ENCODE measurements around the gene DCTN3. TPM values are rescaled to one million over a fixed set of nuclear protein-coding genes. Genes with fewer than 3 reads are reported as not detected.
A peak's percentile ranks its signal among the peaks of the same experiment; 100 is the strongest.

Gene DCTN3
- total and polyA plus RNA-seq, 10 of the 15 experiments (the other 5 are each of a cell fraction or from before 2014, with no cell fraction given), result 19.0 to 120 (median 71.8) TPM

- 0% methylated on average over 3 of the region's 3 CpGs for WGBS (ENCODE audit: insufficient coverage, insufficient replicate concordance, low lambda C conversion rate, missing lambda C conversion rate)
- TF ChIP-seq FOS (IDR thresholded peaks at IDR 0.05; ENCODE audit: borderline replicate concordance, extremely low read depth, insufficient read length), result no peak
- no peak for TF ChIP-seq PML (IDR thresholded peaks at IDR 0.05; ENCODE audit: low read length)
- no peak for TF ChIP-seq SMARCA5 (IDR thresholded peaks at IDR 0.05)
- TF ChIP-seq, protein P1, sequence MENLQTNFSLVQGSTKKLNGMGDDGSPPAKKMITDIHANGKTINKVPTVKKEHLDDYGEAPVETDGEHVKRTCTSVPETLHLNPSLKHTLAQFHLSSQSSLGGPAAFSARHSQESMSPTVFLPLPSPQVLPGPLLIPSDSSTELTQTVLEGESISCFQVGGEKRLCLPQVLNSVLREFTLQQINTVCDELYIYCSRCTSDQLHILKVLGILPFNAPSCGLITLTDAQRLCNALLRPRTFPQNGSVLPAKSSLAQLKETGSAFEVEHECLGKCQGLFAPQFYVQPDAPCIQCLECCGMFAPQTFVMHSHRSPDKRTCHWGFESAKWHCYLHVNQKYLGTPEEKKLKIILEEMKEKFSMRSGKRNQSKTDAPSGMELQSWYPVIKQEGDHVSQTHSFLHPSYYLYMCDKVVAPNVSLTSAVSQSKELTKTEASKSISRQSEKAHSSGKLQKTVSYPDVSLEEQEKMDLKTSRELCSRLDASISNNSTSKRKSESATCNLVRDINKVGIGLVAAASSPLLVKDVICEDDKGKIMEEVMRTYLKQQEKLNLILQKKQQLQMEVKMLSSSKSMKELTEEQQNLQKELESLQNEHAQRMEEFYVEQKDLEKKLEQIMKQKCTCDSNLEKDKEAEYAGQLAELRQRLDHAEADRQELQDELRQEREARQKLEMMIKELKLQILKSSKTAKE (IDR thresholded peaks at IDR 0.05; ENCODE audit: low read depth, poor library complexity, severe bottlenecking), result no peak
- no peak for TF ChIP-seq RFX5 (IDR thresholded peaks at IDR 0.05; ENCODE audit: low read depth, low read length)
- TF ChIP-seq CHD2 (IDR thresholded peaks at IDR 0.05; ENCODE audit: borderline replicate concordance, low read depth, low read length), result no peak
- no peak for TF ChIP-seq TCF7 (IDR thresholded peaks at IDR 0.05; ENCODE audit: borderline replicate concordance)
- peak; percentile 80 for TF ChIP-seq RAD21 (IDR thresholded peaks at IDR 0.05; ENCODE audit: insufficient read depth, low read depth, low read length)
- TF ChIP-seq, protein P2, sequence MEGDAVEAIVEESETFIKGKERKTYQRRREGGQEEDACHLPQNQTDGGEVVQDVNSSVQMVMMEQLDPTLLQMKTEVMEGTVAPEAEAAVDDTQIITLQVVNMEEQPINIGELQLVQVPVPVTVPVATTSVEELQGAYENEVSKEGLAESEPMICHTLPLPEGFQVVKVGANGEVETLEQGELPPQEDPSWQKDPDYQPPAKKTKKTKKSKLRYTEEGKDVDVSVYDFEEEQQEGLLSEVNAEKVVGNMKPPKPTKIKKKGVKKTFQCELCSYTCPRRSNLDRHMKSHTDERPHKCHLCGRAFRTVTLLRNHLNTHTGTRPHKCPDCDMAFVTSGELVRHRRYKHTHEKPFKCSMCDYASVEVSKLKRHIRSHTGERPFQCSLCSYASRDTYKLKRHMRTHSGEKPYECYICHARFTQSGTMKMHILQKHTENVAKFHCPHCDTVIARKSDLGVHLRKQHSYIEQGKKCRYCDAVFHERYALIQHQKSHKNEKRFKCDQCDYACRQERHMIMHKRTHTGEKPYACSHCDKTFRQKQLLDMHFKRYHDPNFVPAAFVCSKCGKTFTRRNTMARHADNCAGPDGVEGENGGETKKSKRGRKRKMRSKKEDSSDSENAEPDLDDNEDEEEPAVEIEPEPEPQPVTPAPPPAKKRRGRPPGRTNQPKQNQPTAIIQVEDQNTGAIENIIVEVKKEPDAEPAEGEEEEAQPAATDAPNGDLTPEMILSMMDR (IDR thresholded peaks at IDR 0.05 in 2 of 3, conservative IDR thresholded peaks at IDR 0.05 in 1 of 3; ENCODE audit: control insufficient read depth in 2 of 3, extremely low read depth in 1 of 3, insufficient read depth in 1 of 3, low read depth in 3 of 3, low read length in 3 of 3), result peak; percentile 79 to 93 (median 86); a peak in 5 of 6 replicates
- TF ChIP-seq TBL1XR1 (IDR thresholded peaks at IDR 0.05; ENCODE audit: low read depth, low read length), result no peak
- no peak for TF ChIP-seq YY1 (IDR thresholded peaks at IDR 0.05; ENCODE audit: low read depth, low read length)
- TF ChIP-seq RUNX3 (IDR thresholded peaks at IDR 0.05; ENCODE audit: low read length), result peak; percentile 60
- TF ChIP-seq MXI1 (IDR thresholded peaks at IDR 0.05; ENCODE audit: low read depth, low read length), result no peak
- peak; percentile 48; the same call in 1 of the 2 replicates for TF ChIP-seq ZNF384 (IDR thresholded peaks at IDR 0.05; ENCODE audit: borderline replicate concordance, low read depth, low read length)
- no peak for TF ChIP-seq HDAC6 (IDR thresholded peaks at IDR 0.05; ENCODE audit: unreplicated experiment)
- TF ChIP-seq EP300 (IDR thresholded peaks at IDR 0.05; ENCODE audit: borderline replicate concordance in 1 of 2, control insufficient read depth in 1 of 2, low read depth in 2 of 2, low read length in 2 of 2), result no peak
Measured at GRCh38 chr9:34633851-34634550, 13.7 kb upstream of the DCTN3 start.

More at GRCh38 chr9:34633851-34634550, 13.7 kb upstream of the DCTN3 start:
- SMC1A ChIA-PET (ENCODE audit: uncharacterized antibody, unreplicated experiment), result interaction anchor here (0.7 to 2.6 kb wide), 15 partner anchors 8 to 257 kb away, joined by 3 to 13 read pairs (median 4); partner anchors contain the start of genes DCTN3, GALT, MYORG and RPP25L
- Histone ChIP-seq H2AFZ (ENCODE audit: control insufficient read depth, low read depth, low read length) (no peak overlapping the region), H3K27ac (ENCODE audit: control insufficient read depth, insufficient read depth) (no peak overlapping the region), H4K20me1 (ENCODE audit: control insufficient read depth, insufficient read depth) (no peaks in the 10 kb centered on the region; the same call in none of the 2 replicates), H3K4me1 (ENCODE audit: control insufficient read depth, insufficient read depth, low read length) (peaks cover 4% of the 10 kb centered on the region), H3K4me2 (ENCODE audit: control insufficient read depth, insufficient read depth) (no peak overlapping the region), H3K9ac (ENCODE audit: control insufficient read depth, insufficient read depth, low read length) (no peak overlapping the region), H3K4me3 (no peak overlapping the region), H3K36me3 (ENCODE audit: control insufficient read depth in 2 of 2, insufficient read depth in 2 of 2, low read length in 1 of 2) (peaks cover 2 to 6% of the 10 kb centered on the region in 2 experiments; a peak in 3 of 4 replicates), H3K27me3 (replicated peaks in 1 of 2; ENCODE audit: control insufficient read depth in 2 of 2, insufficient read depth in 2 of 2, low read length in 1 of 2) (peaks cover 6 to 8% of the 10 kb centered on the region in 2 experiments; a peak in 3 of 4 replicates), H3K79me2 (ENCODE audit: control insufficient read depth, insufficient read depth, low read length) (peaks cover 15% of the 10 kb centered on the region), H3K9me3 (replicated peaks; ENCODE audit: control insufficient read depth, insufficient read depth, low read length) (no peaks in the 10 kb centered on the region)
- CTCF ChIA-PET, result interaction anchor here (0.5 to 8.3 kb wide), 33 partner anchors 9 to 855 kb away, joined by 3 to 118 read pairs (median 4); partner anchors contain the start of genes DCTN3, GALT and RPP25L
- DNase-seq (ENCODE audit: low read depth, low spot score) (no peak), FAIRE-seq (peak; percentile 76), ATAC-seq (peak; percentile 51)
- intact Hi-C loops (cut with micrococcal nuclease; ENCODE audit: unreplicated experiment), result loop anchor here (1.0 kb wide), 1 partner anchor 22 kb away; the partner anchor contains the start of gene RPP25L
- in situ Hi-C loops (cut with MboI), result no loop called here
- RAD21 ChIA-PET (ENCODE audit: unreplicated experiment), result interaction anchor here (0.5 to 1.6 kb wide), 12 partner anchors 8 to 1020 kb away, joined by 3 to 8 read pairs (median 3); partner anchors contain the start of genes DCTN3 and GALT
- BruUV-seq (replicated peaks), result no TSS peak
- POLR2A ChIA-PET, result interaction anchor here (1.1 kb wide), 1 partner anchor 14 kb away, joined by 4 read pairs; no protein-coding TSS in a partner anchor

All from GM12878 (cell line).